NOMO-1 treated with dmso at 0.1 percent for 144 hours (cell line): Measurements from ENCODE around the gene PRKCH.
"Not testable (repeated sequence)": the region's sequence is repeated elsewhere in the genome, so short reads cannot be mapped to it uniquely, and the experiment has no call there.

Experiments used
- DNase-seq: peaks from one replicate; lab custom pipeline; 2025; ENCODE audit not compliant: unreplicated experiment; lab: John Stamatoyannopoulos, UW

Gene PRKCH

DNA sequence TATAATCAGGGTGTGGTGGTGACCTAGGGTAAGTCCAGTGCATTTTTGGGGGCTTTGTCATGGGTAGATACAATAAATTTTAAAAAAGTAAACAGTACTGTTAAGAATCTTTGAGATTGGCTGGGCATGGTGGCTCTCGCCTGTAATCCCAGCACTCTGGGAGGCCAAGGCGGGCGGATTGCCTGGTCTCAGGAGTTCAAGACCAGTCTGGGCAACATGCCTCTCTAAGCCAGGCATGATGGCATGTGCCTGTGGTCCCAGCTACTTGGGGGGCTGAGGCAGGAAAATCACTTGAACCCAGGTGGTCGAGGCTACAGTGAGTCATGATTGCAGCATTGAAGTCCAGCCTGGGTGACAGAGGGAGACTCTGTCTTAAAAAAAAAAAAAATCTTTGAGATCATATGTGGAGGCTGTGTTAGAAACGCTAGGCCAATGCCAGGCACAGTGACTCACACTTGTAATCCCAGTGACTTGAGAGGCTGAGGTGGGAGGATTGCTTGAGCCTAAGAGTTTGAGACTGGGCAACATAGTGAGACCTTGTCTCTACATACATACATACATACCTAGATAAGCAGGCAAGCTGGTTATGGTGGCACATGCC is 67.7 kb downstream of the PRKCH start:
- no peak for DNase-seq

DNA sequence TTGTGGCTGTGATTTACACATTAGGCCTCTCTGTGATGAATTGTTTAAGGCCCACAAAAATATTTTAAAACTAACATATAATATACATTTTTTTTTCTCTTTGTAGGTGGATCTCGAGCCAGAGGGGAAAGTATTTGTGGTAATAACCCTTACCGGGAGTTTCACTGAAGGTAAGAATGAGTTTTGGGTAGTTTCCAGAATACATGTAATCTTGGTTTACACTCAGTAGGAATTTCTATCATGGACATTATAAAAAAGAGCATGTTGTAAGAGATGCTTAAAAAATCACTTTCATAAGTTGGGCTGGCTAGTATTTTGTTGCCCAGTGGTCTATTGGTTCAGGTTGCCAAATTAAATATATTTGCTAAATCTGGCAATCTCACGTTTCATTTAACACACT is 69.7 kb downstream of the PRKCH start:
- no peak for DNase-seq

DNA sequence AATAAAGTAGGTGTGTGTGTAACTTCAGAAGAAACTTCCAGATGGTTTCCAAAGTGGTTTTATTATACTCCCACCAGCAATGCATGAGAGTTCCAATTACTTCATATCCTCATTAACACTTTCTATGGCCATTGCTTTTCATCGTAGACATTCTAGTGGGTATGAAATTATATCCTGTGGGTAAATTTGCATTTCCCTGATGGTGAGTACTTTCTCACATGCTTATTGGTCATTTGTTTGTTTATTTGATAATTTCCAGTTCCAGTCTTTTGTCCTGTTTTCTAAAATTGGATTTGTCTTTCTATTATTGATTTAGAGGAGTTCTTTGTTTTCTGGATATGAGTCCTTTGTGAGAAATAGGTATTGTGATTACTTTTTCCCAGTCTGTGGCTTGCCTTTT is 70.9 kb downstream of the PRKCH start:
- no peak for DNase-seq

DNA sequence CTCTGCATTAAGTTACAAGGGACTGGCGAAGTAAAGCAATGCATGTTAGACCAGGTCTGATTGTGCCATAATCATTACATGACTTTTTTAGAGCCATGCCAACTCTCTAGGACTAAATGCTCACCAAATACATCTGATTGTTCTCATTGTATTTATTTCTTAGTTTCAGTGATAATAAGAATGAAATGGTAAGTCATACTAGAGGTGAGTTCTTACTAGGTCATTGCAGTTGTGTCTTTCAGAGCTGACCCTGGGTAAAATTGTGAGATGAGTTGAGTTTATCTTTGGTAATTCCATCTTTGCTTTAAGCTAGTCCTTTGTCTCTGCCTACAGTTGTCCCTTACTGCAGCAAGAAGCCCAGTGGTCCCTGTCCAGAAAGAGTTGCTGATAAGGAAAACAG is 73.2 kb downstream of the PRKCH start:
- no peak for DNase-seq

DNA sequence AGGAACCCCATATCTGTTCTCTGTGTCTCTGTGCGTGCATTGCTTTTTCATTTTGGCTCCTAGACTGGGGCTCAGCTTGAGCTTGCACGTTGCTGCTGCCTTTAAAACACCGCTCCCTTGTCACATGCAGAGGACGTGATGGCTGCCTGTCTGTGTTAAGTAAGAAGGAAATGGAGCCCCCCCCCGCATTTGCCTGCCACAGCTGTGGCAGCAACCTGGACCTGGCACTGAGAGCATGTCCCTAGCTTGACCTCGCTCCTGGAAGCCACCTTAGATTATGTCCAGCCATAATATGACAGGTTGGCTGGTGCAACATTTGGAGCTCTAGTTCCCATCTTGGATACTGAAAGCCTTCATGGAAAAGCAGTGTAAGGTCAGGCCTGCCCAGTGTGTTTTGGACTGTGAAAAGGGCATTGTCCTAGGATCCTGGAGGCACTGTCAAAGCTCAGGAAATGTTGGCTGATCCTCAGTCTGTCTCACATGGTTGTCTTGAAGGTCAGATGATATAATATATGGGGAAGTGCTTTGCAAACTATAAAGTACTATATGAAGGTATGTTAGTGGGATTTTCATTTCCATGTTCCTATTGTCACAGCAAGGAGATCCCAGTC is 73.8 kb downstream of the PRKCH start:
- DNase-seq: no peak

DNA sequence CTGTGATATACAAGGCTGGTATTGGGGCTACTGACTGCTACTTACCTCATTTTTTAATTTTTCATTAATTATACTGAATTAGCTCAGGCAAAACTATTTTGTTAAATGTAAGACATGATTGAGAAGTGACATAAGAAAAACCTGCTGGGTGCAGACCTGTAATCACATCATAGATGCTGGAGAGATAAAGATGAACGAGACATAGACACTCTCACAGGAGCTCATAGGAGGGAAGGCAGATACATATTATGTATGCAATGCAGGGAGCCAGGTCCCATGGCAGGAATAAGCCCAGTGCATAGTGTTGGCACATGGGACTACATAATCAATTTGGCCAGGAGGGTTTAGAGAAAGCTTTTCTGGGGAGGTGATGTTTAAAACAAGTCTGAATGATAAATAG is 74.9 kb downstream of the PRKCH start:
- no peak for DNase-seq

DNA sequence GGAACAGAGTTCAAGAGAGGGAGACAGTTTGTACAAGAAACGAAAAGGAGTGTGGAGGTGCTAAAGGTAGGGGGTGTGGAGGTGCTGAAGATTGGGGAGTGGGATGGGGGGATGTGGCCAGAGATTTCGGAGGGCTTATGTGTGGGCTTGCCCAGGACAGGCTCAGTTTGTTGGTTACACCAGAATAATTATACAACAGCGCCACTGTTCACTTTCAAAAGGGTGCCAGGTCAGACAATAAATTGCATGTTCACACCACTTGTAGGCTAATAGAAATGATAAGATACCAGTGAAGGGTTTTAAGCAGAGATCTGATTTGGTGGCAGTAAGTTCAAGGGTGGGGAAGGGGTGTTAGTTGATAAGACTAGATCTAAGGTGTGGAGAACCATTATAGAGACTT is 75.3 kb downstream of the PRKCH start:
- no peak for DNase-seq

DNA sequence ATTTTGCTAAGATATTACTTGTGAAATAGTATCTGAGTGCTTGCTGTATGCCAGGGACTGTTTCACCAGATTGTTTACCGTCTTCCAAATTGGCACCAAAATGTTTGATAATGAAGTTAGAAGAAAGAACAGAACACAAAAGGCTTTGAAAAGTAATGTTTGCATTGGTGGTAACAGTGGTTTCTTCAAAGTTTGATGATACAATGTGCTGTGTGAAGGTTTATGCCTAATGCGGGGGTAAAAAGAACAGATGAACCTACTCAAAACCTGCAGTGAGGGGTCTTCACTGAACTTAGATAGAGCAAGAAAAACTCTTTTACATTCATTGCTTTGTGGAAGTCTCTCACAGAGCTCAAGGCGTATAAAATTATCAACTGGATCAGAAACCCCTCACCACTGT is 76.2 kb downstream of the PRKCH start:
- DNase-seq: no peak

DNA sequence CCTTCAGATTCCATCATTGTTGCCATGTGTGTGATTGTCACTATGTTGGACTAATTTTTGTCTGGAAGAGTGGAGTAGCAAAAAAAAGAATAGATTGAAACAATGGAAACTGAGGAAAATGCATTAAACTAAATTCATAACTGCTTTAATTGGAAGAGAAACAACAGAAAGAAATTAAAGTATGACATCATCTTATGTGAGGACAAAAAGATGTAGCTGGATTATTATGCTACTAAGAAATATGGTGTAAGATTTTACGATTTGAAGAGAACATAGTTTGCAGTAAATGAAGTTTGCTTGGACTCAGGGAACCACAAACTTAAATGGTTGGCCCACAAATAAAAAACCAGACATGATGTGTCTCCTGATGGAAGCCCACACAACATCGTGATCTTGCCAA is 76.8 kb downstream of the PRKCH start:
- DNase-seq: no peak

DNA sequence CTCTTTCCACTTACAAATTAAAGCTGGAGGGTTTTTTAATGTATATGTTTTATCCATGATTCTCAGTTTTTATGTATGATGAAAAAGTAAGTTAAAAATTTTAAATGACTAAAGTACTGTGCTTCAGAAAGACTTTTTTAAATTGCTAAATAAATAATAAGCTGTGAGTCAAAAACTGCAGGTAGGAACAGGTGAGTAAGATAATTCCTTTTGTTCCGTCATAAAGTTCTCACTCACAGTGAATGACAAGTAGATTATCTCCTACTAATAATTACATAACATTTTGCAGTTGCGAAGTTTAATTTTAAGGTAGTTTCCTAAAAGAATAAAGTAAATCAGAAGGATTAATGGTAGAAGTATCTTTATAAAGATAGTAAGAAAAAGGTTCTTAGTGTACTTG is 78.0 kb downstream of the PRKCH start:
- DNase-seq: no peak

DNA sequence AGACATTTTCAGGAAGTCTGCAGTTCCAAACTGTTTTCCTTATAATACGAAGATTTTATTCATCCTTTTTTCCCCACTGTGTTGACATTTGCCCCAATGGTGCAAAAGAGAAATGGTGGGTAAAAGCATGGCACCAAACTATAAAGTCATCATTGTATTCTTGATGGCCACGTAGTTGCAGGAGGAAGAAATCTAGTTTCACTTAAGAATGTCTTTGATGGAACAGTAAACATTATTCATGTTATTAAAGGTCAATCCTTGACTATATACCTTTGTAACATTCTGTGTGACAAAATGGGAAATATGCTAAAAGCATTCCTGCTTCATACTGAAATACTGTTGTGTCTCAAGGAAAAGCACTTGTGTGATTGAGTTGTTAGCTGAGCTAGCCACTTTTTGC is 80.1 kb downstream of the PRKCH start:
- DNase-seq: no peak

DNA sequence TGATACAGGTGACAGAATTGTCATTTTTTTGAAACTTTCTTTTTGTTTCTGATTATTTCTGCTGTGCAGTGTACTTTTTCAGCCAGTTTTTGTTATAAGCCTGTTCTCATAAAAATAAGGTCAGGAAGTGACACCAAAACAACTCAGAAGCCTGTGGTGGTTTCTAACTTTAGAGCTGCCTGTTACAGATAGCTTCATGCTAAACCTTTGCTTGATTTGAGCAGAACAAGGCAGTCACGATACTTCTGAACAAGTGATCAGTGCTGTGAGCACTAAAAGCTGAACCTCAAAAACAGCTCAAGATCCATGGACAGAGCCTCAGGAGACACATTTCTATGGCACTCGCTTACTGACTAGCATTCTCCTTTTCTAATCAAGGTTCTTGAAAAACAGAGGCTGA is 82.0 kb downstream of the PRKCH start:
- no peak for DNase-seq

DNA sequence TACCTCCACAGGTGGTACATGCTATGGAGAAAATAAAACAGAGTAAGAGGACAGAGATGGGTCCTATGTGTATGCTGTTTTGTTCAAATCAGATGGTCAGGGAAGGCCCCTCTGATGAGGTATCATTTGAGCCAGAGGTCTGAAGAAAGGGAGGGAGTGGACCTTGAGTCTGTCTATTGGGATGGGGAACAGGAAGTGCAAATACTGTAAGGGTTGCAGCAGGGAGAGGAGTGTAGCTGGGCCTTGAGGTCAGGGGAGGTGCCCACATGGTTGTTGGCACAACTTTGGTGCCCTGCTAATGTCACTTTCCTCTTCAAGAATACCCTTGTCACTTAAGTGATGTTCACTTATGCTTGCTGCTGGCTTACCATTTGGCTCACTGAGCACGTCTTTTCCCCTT is 83.3 kb downstream of the PRKCH start:
- no peak for DNase-seq

DNA sequence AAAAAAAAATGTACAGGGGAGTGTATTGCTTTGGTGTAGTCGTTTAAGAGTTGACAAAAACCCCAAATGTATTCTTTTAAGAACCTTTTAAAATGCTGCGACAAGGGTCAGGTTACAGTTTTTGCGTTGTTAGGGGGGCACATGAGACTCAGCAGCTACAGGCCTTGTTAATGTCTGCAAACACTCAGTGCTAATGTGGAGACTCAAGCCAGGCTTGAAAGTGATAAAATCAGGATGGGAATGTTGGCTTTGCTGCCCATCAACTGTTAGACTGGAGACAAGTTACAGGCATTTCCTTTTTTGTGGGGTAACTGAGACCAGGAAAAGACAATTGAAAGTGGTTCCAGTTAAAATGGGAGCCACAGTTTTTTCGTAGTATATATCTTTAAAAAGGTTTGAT is 84.8 kb downstream of the PRKCH start:
- no peak for DNase-seq

DNA sequence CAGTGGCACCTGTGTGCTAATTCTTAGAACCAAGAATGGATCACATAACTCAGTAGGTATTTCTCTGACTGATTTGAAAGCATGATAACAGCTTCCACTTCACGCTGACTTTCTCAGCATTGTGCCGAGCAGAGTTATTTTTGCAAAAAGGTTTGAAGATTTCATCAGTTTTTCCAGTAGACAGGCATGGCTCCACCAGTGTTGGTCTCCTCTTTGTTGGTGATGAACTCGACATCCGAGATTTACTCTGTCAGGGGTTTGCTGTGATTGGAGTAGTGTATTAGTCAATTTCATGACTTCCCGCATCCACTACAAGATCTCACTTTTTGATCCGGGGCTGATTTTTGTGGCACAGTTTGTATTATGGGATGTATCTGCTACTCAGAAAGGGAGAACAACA is 85.3 kb downstream of the PRKCH start:
- no peak for DNase-seq

DNA sequence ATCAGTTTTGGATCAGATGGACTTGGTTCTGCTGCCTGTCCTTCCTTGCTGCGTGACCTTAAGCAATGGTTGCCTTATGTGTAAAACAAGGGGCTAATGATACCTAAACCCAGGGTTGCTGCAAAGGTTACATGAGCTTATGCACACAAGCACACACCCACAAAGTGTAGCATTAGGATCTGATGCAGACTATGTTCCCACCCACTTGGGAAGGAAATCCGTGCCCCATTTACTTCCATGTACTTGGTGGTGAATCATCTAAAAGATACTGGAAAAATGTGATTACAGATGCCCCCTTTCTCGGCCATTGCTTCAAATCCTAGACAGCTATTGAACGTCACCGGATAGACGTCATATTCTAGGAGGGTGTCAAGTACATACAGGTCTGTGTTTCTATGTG is 87.1 kb downstream of the PRKCH start:
- DNase-seq: no peak

DNA sequence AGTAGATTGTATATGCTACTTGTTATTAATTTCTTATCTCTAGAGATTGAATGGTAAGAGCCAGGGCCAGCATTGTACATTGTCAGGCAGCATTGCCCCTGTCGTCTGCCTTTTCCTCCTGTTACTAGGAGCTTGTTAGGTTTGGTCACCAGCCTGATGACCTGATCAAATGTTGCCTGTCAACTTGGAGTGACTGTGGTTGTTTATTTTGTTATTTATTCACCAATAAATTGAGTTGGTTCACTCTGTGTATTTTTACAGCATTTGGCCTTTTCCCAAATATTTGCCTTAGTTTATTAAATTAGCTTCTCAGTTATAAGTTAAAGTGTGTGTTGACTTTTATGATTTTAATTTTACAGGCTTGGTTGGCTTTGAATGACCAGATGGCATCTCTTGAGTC is 88.4 kb downstream of the PRKCH start:
- DNase-seq: no peak

DNA sequence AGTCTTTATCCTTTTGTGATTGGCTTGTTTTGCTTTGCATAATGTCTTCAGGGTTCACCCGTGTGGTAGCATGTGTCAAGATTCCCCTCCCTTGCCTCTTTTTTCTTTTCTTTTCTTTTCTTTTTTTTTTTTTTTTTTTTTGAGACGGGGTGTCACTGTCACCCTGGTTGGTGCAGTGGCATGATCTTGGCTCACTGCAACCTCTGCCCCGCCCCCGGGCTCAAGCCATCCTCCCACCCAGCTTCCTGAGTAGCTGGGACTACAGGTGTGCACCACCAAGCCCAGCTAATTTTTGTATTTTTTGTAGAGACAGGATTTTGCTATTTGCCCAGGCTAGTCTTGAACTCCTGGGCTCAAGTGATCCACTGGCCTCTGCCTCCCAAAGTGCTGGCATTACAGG is 94.6 kb downstream of the PRKCH start:
- not testable (repeated sequence) for DNase-seq

DNA sequence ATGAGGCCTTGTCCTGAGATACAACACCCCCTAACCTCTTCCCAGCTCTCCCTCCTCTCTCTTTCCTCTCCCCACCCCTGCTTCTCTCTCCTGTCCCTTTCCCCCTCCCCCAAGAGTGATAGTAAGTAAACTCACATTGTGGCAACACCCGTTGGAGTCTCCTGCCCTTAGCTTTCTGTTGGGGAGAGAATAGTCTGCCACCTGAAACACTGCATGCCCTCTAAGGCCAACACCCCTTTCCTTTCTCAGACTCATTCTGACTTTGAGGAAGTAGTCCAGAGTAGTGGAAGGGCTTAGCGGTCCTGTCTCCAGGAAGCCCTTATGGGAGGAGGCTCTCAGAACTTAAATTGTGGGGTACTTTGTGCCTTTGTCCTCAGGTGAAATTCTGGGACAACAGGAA is 95.2 kb downstream of the PRKCH start:
- no peak for DNase-seq

DNA sequence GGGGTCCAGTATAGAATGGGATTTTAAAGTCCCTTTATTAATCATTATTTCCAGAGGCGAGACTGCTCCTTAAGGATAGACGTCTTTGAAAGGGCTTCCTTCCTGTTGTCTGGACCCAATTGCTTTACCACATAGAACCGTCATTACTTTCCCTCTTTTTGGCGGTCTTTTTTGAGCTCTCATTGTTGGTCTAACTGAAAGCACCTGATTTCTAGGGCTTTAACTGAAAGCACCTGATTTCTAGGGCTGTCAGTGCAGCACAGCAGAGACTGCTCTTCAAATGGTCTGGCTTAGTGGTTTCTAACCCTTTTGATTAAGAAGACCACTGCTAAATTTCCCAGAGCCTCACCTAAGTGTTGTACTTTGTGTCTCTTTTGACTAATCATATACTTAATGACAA is 95.8 kb downstream of the PRKCH start:
- DNase-seq: no peak

DNA sequence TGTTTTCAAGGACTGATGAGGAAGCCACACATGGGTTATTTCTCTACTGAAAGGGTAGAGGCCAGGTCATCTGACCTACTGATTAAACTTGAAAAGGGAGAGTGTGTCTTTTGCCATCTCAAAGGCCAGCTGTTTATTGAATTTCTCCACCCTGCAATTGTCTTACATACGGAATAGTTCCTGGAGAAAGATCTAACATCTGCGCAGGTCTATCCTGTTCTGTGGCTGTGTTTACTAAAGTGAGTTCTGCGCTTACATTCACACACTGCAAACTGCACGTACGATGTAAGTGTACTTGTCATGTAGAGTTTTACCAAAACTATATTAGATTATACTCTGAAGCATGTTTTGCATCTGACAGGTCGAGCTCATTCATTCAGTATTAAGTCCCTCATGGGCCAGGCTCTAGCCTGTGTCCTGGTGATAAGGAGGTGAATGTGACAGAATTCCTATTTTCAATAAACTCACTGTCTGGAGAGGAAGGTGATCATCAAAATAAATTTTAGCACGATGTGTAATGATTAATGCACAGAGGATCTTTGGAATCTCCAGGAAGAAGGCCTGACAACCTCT is 96.6 kb downstream of the PRKCH start:
- DNase-seq: no peak

DNA sequence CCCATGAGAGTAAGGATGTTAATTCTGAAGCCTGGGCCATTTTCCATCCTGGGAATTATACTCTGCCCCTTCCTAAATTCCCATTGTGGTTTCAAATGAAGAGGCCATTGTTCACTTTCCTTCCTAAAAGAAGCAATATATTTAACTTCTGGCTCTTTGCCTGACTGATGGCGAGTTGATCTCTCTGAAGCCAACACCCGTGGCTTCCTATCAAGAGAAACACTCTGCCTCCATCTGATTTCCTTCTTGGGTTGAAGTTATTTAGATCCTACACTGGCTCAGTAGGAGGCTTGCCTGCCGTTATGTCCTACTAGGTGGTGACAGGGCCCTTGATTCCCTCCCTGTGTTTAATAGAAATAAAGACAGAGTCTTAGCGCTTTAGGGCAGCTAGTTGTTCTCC is 97.4 kb downstream of the PRKCH start:
- DNase-seq: no peak

DNA sequence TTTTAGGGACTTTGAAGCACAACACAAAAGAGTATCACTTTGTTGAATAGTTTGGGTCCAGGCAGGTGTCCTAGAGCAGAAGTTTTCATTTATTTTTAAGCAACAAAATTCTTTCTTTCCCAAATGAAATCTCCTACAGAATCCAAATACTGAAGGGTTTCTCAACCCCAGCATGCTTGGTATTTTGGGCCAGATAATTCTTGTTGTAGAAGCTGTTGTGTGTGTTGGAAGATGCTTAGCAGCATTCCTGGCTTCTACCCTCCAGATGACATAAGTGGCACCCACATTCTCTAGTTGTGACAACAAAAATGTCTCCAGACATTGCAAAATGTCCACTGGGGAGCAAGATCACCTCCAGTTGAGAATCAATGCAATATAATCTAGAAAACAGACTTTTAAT is 97.8 kb downstream of the PRKCH start:
- no peak for DNase-seq
